ENCODE data around the gene EVA1B.
A peak's percentile ranks its signal among the peaks of the same experiment; 100 is the strongest.

Gene EVA1B

GRCh38 chr1:36354486-36354885 is 31.0 kb upstream of the EVA1B start:
- no peak overlapping the region for H3K9ac ChIP-seq (ENCODE audit: low read depth, low read length)
- no peaks in the 10 kb centered on the region for H3K9me3 ChIP-seq (replicated peaks; ENCODE audit: low read length)
- H3K4me3 ChIP-seq (ENCODE audit: low read length), result no peak overlapping the region
- peaks cover 54% of the 10 kb centered on the region for H3K36me3 ChIP-seq (ENCODE audit: insufficient read depth, low read length)
- H3K27me3 ChIP-seq (ENCODE audit: control insufficient read depth, insufficient read depth, low read length), result no peaks in the 10 kb centered on the region
- H3K4me2 ChIP-seq (ENCODE audit: low read length), result no peak overlapping the region
- peaks cover 44% of the 10 kb centered on the region for H3K4me1 ChIP-seq (ENCODE audit: control insufficient read depth, insufficient read depth, low read length)

GRCh38 chr1:36352910-36353878 is 29.7 kb upstream of the EVA1B start:
- no peaks in the 10 kb centered on the region for H3K9me3 ChIP-seq (replicated peaks; ENCODE audit: low read length)
- peak overlapping the region; percentile 44 for H3K4me3 ChIP-seq (ENCODE audit: low read length)
- H3K9ac ChIP-seq (ENCODE audit: low read depth, low read length), result peak overlapping the region; percentile 86
- H3K4me1 ChIP-seq (ENCODE audit: control insufficient read depth, insufficient read depth, low read length), result peaks cover 51% of the 10 kb centered on the region
- peaks cover 55% of the 10 kb centered on the region for H3K36me3 ChIP-seq (ENCODE audit: insufficient read depth, low read length)
- H3K27me3 ChIP-seq (ENCODE audit: control insufficient read depth, insufficient read depth, low read length), result no peaks in the 10 kb centered on the region
- H3K4me2 ChIP-seq (ENCODE audit: low read length), result peak overlapping the region; percentile 84

DNA sequence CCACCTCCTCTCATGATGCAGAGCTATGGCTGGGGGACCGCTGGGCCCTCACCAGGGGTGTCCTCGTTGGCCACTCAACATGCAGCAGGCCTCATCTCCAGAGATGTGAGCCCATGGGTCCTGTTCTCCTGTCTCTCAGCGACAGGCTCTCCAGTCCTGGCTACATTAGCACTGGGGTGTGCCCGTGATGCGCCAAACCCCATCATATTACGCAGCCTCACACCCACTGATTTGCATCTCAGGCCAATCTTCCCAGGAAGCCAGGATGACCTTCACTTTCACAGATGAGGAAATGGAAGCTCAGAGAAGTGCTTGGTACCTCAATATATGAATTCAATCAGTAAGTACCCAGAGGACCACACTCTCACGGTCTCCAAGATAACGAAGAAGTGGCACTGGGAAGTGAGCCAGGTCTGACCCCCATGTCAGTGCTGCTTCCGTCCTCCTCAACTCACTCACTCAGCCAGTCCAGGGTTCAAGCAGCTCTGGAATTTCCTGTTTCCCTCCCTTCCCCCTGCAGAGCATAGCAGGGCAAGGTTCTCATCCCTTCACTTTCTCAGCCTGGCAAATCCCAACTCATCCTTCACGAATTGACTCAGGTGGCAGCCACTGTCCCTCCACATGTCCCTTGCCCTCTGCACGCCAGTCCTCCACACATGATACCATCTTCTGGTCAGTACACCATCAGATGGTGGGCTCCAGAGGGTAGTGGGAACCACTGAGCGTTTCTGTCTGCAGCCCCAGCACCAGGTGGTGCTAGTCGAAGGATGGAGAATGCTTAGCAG is 28.9 kb upstream of the EVA1B start:
- Histone ChIP-seq H3K4me1 (ENCODE audit: control insufficient read depth, insufficient read depth, low read length) (peaks cover 51% of the 10 kb centered on the region), H3K36me3 (ENCODE audit: insufficient read depth, low read length) (peaks cover 54% of the 10 kb centered on the region), H3K9ac (ENCODE audit: low read depth, low read length) (peak overlapping the region; percentile 86), H3K9me3 (replicated peaks; ENCODE audit: low read length) (no peaks in the 10 kb centered on the region), H3K4me2 (ENCODE audit: low read length) (peak overlapping the region; percentile 84), H3K4me3 (ENCODE audit: low read length) (peak overlapping the region; percentile 44), H3K27me3 (ENCODE audit: control insufficient read depth, insufficient read depth, low read length) (no peaks in the 10 kb centered on the region)

- H3K9me3 ChIP-seq (replicated peaks; ENCODE audit: low read length), result no peaks in the 10 kb centered on the region
- H3K4me2 ChIP-seq (ENCODE audit: low read length), result peak overlapping the region; percentile 84
- peak overlapping the region; percentile 86 for H3K9ac ChIP-seq (ENCODE audit: low read depth, low read length)
- peaks cover 51% of the 10 kb centered on the region for H3K4me1 ChIP-seq (ENCODE audit: control insufficient read depth, insufficient read depth, low read length)
- peaks cover 56% of the 10 kb centered on the region for H3K36me3 ChIP-seq (ENCODE audit: insufficient read depth, low read length)
- H3K27me3 ChIP-seq (ENCODE audit: control insufficient read depth, insufficient read depth, low read length), result no peaks in the 10 kb centered on the region
- peak overlapping the region; percentile 60 for H3K4me3 ChIP-seq (ENCODE audit: low read length)
Observed at GRCh38 chr1:36351227-36351977, 28.0 kb upstream of the EVA1B start.

DNA sequence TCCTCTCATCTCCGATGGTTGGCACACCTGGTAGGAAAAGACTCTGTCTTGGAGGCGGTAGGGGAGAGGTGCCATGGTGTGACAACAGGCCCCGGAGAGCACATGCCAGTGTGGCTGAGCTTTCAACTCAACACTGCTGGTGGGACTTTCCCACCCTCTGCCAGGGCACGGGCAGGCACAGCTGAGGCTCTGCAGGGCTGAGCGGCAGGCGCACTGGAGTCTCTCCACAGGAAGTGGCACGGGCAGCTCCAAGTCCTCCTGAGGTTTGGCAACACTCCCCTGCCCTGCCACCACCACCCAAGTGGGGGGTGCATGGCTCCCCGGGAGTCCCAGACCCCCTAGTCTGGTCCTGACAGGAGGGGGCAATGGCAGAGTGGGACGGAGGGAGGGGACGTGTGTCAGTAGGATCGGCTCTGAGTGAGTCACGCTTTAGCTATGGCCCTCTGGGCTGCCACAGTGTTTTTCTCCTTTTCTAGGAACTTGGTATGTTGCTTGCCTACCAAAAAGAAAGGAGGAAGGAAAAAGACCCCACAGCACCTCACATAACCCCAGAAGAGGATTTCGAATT is 27.3 kb upstream of the EVA1B start:
- H3K4me3 ChIP-seq (ENCODE audit: low read length), result peak overlapping the region; percentile 60
- H3K9me3 ChIP-seq (replicated peaks; ENCODE audit: low read length), result no peaks in the 10 kb centered on the region
- H3K9ac ChIP-seq (ENCODE audit: low read depth, low read length), result peak overlapping the region; percentile 86
- H3K27me3 ChIP-seq (ENCODE audit: control insufficient read depth, insufficient read depth, low read length), result no peaks in the 10 kb centered on the region
- H3K4me1 ChIP-seq (ENCODE audit: control insufficient read depth, insufficient read depth, low read length), result peaks cover 51% of the 10 kb centered on the region
- peak overlapping the region; percentile 84 for H3K4me2 ChIP-seq (ENCODE audit: low read length)
- H3K36me3 ChIP-seq (ENCODE audit: insufficient read depth, low read length), result peaks cover 58% of the 10 kb centered on the region

GRCh38 chr1:36349839-36350238 is 26.4 kb upstream of the EVA1B start:
- peak overlapping the region; percentile 84 for H3K4me2 ChIP-seq (ENCODE audit: low read length)
- peak overlapping the region; percentile 86 for H3K9ac ChIP-seq (ENCODE audit: low read depth, low read length)
- no peaks in the 10 kb centered on the region for H3K9me3 ChIP-seq (replicated peaks; ENCODE audit: low read length)
- H3K4me3 ChIP-seq (ENCODE audit: low read length), result peak overlapping the region; percentile 21
- H3K4me1 ChIP-seq (ENCODE audit: control insufficient read depth, insufficient read depth, low read length), result peaks cover 51% of the 10 kb centered on the region
- no peaks in the 10 kb centered on the region for H3K27me3 ChIP-seq (ENCODE audit: control insufficient read depth, insufficient read depth, low read length)
- H3K36me3 ChIP-seq (ENCODE audit: insufficient read depth, low read length), result peaks cover 62% of the 10 kb centered on the region

GRCh38 chr1:36349241-36349671 is 25.8 kb upstream of the EVA1B start:
- H3K27me3 ChIP-seq (ENCODE audit: control insufficient read depth, insufficient read depth, low read length), result no peaks in the 10 kb centered on the region
- H3K4me2 ChIP-seq (ENCODE audit: low read length), result peak overlapping the region; percentile 84
- no peak overlapping the region for H3K4me3 ChIP-seq (ENCODE audit: low read length)
- no peaks in the 10 kb centered on the region for H3K9me3 ChIP-seq (replicated peaks; ENCODE audit: low read length)
- H3K36me3 ChIP-seq (ENCODE audit: insufficient read depth, low read length), result peaks cover 62% of the 10 kb centered on the region
- peak overlapping the region; percentile 86 for H3K9ac ChIP-seq (ENCODE audit: low read depth, low read length)
- peaks cover 54% of the 10 kb centered on the region for H3K4me1 ChIP-seq (ENCODE audit: control insufficient read depth, insufficient read depth, low read length)

DNA sequence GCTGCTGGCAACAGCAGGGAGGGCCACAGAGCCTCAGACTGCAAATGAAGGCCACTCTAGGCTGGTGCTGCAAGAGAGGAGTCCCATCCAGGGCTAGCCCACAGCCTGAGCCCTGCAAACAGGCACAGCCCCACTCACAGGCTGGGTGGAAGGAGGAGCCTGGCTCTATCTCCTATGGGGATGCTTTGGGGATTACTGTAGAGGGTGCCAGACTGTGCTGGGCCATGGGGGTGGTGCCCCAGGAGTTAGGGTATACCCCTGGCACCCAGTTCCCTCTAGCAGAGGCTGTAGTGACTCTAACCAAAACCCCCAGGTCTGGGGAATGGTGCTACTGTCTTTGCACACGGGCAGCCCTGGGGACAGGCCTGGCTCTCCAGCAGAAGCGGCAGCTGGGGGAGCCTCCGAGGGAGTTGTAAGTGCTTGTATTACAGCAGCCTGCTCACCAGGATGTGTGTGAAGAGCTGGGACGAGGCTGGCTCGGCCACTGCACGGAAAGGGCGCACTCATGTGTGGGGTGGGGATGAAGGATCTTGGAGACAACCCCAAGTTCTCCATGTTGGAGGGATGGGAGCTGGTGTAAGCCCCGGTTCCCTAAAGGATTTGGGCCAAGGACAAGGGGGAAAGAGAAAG is 23.4 kb upstream of the EVA1B start:
- Histone ChIP-seq H3K9me3 (replicated peaks; ENCODE audit: low read length) (no peaks in the 10 kb centered on the region), H3K36me3 (ENCODE audit: insufficient read depth, low read length) (peaks cover 66% of the 10 kb centered on the region), H3K27me3 (ENCODE audit: control insufficient read depth, insufficient read depth, low read length) (no peaks in the 10 kb centered on the region), H3K4me2 (ENCODE audit: low read length) (no peak overlapping the region), H3K4me1 (ENCODE audit: control insufficient read depth, insufficient read depth, low read length) (peaks cover 54% of the 10 kb centered on the region), H3K4me3 (ENCODE audit: low read length) (no peak overlapping the region), H3K9ac (ENCODE audit: low read depth, low read length) (no peak overlapping the region)

DNA sequence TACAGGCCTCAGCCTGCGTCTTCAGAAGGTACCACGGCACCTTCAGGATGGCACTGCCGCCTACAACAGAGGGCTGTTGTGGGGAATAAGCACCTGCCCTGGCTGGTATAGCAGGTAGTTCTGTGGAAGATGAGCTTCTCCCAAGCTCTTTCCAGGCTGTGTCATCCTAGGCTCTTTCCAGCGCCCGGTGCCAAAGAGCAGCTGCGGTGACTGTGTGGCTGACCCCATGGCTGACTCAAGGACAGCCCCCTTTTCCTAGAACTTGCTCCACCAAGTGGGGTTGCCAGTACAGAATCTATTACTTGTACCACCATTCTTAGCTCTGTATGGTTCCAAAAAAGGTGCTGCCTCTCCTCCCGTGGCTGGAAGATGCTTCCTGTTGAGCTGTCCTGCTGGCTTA is 21.9 kb upstream of the EVA1B start:
- Histone ChIP-seq H3K9me3 (replicated peaks; ENCODE audit: low read length) (no peaks in the 10 kb centered on the region), H3K4me2 (ENCODE audit: low read length) (no peak overlapping the region), H3K36me3 (ENCODE audit: insufficient read depth, low read length) (peaks cover 78% of the 10 kb centered on the region), H3K27me3 (ENCODE audit: control insufficient read depth, insufficient read depth, low read length) (no peaks in the 10 kb centered on the region), H3K4me3 (ENCODE audit: low read length) (no peak overlapping the region), H3K9ac (ENCODE audit: low read depth, low read length) (no peak overlapping the region), H3K4me1 (ENCODE audit: control insufficient read depth, insufficient read depth, low read length) (peaks cover 39% of the 10 kb centered on the region)

DNA sequence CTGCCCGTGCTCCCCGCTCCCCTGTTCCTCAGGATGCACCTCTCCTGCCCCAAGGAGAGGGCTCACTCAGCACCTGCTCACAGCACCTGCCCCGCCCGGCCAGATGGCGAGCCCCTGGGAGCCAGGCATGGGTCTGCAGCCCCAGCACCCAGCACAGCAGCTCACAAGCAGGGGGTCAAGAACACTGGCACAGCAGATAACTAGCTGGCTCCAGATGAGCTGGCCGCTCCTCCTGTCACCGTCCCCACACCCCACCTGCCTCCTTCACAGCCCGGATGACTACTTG is 20.9 kb upstream of the EVA1B start:
- H3K9ac ChIP-seq (ENCODE audit: low read depth, low read length), result no peak overlapping the region
- no peaks in the 10 kb centered on the region for H3K27me3 ChIP-seq (ENCODE audit: control insufficient read depth, insufficient read depth, low read length)
- H3K4me2 ChIP-seq (ENCODE audit: low read length), result no peak overlapping the region
- no peak overlapping the region for H3K4me3 ChIP-seq (ENCODE audit: low read length)
- H3K4me1 ChIP-seq (ENCODE audit: control insufficient read depth, insufficient read depth, low read length), result peaks cover 29% of the 10 kb centered on the region
- peaks cover 82% of the 10 kb centered on the region for H3K36me3 ChIP-seq (ENCODE audit: insufficient read depth, low read length)
- H3K9me3 ChIP-seq (replicated peaks; ENCODE audit: low read length), result no peaks in the 10 kb centered on the region

Data from skeletal muscle satellite cell (primary cell).